Body of pancreas (tissue), 4 donors: Measurements from ENCODE around the gene BTNL8. TPM values are rescaled to one million over a fixed set of nuclear protein-coding genes. Genes with fewer than 3 reads are reported as not detected.

Experiments used
- ATAC-seq: fragments of 150-250 bp; one replicate; pipeline ENCODE4 v1.9.1; 2016
- DNase-seq, 4 donors: peaks; one replicate each; pipeline ENCODE4 v3.0.0-alpha.2; 2019
- H3K27ac ChIP-seq, 4 donors: fragments of 200-600 bp; sonication (generic); 1 replicate in 3 of 4; 2 replicates in 1 of 4; pipeline versions ENCODE4 v1.5.1 to v1.6.1; 2016 to 2019; ENCODE audit warnings: mild to moderate bottlenecking in 1 of 4, mixed read lengths in 1 of 4, moderate library complexity in 1 of 4
- H3K27me3 ChIP-seq, 2 donors: fragments of 200-600 bp; sonication (generic); one replicate each; pipeline ENCODE4 v1.6.0; 2016; ENCODE audit warnings: mild to moderate bottlenecking in 1 of 2
- H3K36me3 ChIP-seq, 2 donors: fragments of 200-600 bp; sonication (generic); replicated peaks in 1 of 2; 2 replicates each; pipeline ENCODE4 v1.5.1; 2016; ENCODE audit warnings: low read depth in 2 of 2; ENCODE audit not compliant: insufficient read depth in 1 of 2
- H3K4me1 ChIP-seq: fragments of 200-600 bp; sonication (generic); one replicate; pipeline ENCODE4 v1.6.0; 2016
- H3K4me3 ChIP-seq, 2 donors: fragments of 200-600 bp; sonication (generic); 1 replicate in 1 of 2; 2 replicates in 1 of 2; pipeline ENCODE4 v1.5.1; 2016 to 2019
- H3K9me3 ChIP-seq, 3 donors: fragments of 200-600 bp; sonication (generic); 1 replicate in 2 of 3; 2 replicates in 1 of 3; pipeline ENCODE4 v1.5.1; 2016
- CTCF ChIP-seq, 7 experiments: fragments of 450-650 bp in 4 of 7; fragments of 200-600 bp in 3 of 7; sonication (generic) in 3 of 7; IDR thresholded peaks; one replicate each; pipeline ENCODE4 v1.5.1; 2016 to 2019; ENCODE audit warnings: antibody characterized with exemption in 7 of 7
- POLR2A ChIP-seq, 3 donors: fragments of 450-650 bp; IDR thresholded peaks; one replicate each; pipeline ENCODE4 v1.6.1; 2016; ENCODE audit warnings: antibody characterized with exemption in 3 of 3, mild to moderate bottlenecking in 2 of 3
- WGBS, 2 donors: methylation state at CpG; one replicate each; pipeline ENCODE4 v1.1.5; 2017; 5-methylcytosine and 5-hydroxymethylcytosine counted together
- intact Hi-C: fragments of 100-400 bp; cut with DNase I; formaldehyde crosslinking; loops from one replicate; pipeline ENCODE4 v1.15.1; 2023
- total RNA-seq, 2 donors: library from RNA; depleted of rRNA; stranded (reverse); fragments of >200 nt; gene quantifications; one replicate each; pipeline ENCODE4 v1.1.0, GENCODE V29; 2016

Gene BTNL8
- total RNA-seq, 2 donors from 2014 or later: 1.0 TPM; not detected in 1

GRCh38 chr5:180910182-180910581 lies 11.2 kb downstream of the BTNL8 start:
- ATAC-seq (no peak), DNase-seq (no peak)
- Histone ChIP-seq H3K4me1 (no peaks in the 10 kb centered on the region), H3K4me3 (no peak overlapping the region), H3K27me3 (no peaks in the 10 kb centered on the region), H3K27ac (no peak overlapping the region), H3K9me3 (no peaks in the 10 kb centered on the region), H3K36me3 (no peaks in the 10 kb centered on the region)
- intact Hi-C loops: no loop called here
- no peak for TF ChIP-seq POLR2A (IDR thresholded peaks at IDR 0.05)
- no peak for TF ChIP-seq CTCF (IDR thresholded peaks at IDR 0.05)
- 61 to 69% methylated on average over 2 of the region's 2 CpGs for WGBS, 2 donors

GRCh38 chr5:180910735-180911134 lies 11.8 kb downstream of the BTNL8 start:
- no peak for DNase-seq
- Histone ChIP-seq H3K27me3 (no peaks in the 10 kb centered on the region), H3K27ac (no peak overlapping the region), H3K36me3 (no peaks in the 10 kb centered on the region), H3K4me3 (no peak overlapping the region), H3K9me3 (no peaks in the 10 kb centered on the region), H3K4me1 (no peaks in the 10 kb centered on the region)
- intact Hi-C loops: no loop called here
- no peak for ATAC-seq
- WGBS, 2 donors: 85 to 86% methylated on average over 5 of the region's 5 CpGs
- no peak for TF ChIP-seq CTCF (IDR thresholded peaks at IDR 0.05)
- no peak for TF ChIP-seq POLR2A (IDR thresholded peaks at IDR 0.05)

GRCh38 chr5:180914646-180915045 lies 15.7 kb downstream of the BTNL8 start:
- H3K36me3 ChIP-seq: no peaks in the 10 kb centered on the region

GRCh38 chr5:180915924-180916323 lies 17.0 kb downstream of the BTNL8 start:
- no peak for DNase-seq
- Histone ChIP-seq H3K9me3 (no peaks in the 10 kb centered on the region), H3K36me3 (no peaks in the 10 kb centered on the region), H3K4me3 (no peak overlapping the region), H3K4me1 (no peaks in the 10 kb centered on the region), H3K27me3 (no peaks in the 10 kb centered on the region), H3K27ac (no peak overlapping the region)
- WGBS, 2 donors: 61 to 62% methylated on average over 3 of the region's 3 CpGs
- TF ChIP-seq POLR2A (IDR thresholded peaks at IDR 0.05): no peak
- no peak for TF ChIP-seq CTCF (IDR thresholded peaks at IDR 0.05)
- no peak for ATAC-seq
- intact Hi-C loops: no loop called here

More at GRCh38 chr5:180914646-180915045, 15.7 kb downstream of the BTNL8 start:
- DNase-seq: no peak
- H3K27me3 ChIP-seq: no peaks in the 10 kb centered on the region
- no peaks in the 10 kb centered on the region for H3K9me3 ChIP-seq
- WGBS, 2 donors: 80 to 90% methylated on average over 2 of the region's 2 CpGs
- intact Hi-C loops: no loop called here
- H3K27ac ChIP-seq: no peak overlapping the region
- TF ChIP-seq CTCF (IDR thresholded peaks at IDR 0.05): no peak
- no peak for ATAC-seq
- no peak overlapping the region for H3K4me3 ChIP-seq
- H3K4me1 ChIP-seq: no peaks in the 10 kb centered on the region

GRCh38 chr5:180918380-180918779 lies 19.4 kb downstream of the BTNL8 start:
- H3K36me3 ChIP-seq: no peaks in the 10 kb centered on the region
- ATAC-seq (no peak), DNase-seq (no peak)
- intact Hi-C loops: no loop called here
- 79 to 88% methylated on average over 1 of the region's 1 CpG for WGBS, 2 donors
- TF ChIP-seq POLR2A (IDR thresholded peaks at IDR 0.05): no peak
- no peak for TF ChIP-seq CTCF (IDR thresholded peaks at IDR 0.05)
- no peaks in the 10 kb centered on the region for H3K4me1 ChIP-seq
- no peak overlapping the region for H3K27ac ChIP-seq
- no peaks in the 10 kb centered on the region for H3K27me3 ChIP-seq
- H3K9me3 ChIP-seq: no peaks in the 10 kb centered on the region
- H3K4me3 ChIP-seq: no peak overlapping the region
